Aorta (tissue), 5 donors: ENCODE measurements around the gene MAP4K1. TPM values are rescaled to one million over a fixed set of nuclear protein-coding genes. Genes with fewer than 3 reads are reported as not detected.

Experiments used
- ATAC-seq: fragments of 200-7000 bp; cut with Tn5 transposase; one replicate; pipeline ENCODE4 v1.9.1; 2022; ENCODE audit warnings: moderate library complexity; ENCODE audit not compliant: low FRiP score
- DNase-seq, 2 donors: peaks; one replicate each; pipeline ENCODE4 v3.0.0-alpha.2; 2020
- H3K27ac ChIP-seq, 2 donors: one replicate each; pipeline ENCODE4 v1.5.1; 2013; ENCODE audit warnings: low read length in 2 of 2, mild to moderate bottlenecking in 2 of 2, moderate library complexity in 2 of 2, control low read depth in 1 of 2, inconsistent platforms in 1 of 2, low read depth in 1 of 2
- H3K27me3 ChIP-seq, 2 donors: one replicate each; pipeline ENCODE4 v1.6.1; 2013; ENCODE audit warnings: control low read depth in 1 of 2, low read length in 1 of 2, mild to moderate bottlenecking in 1 of 2, moderate library complexity in 1 of 2; ENCODE audit not compliant: insufficient read depth in 2 of 2, control insufficient read depth in 1 of 2
- H3K36me3 ChIP-seq, 2 donors: one replicate each; pipeline ENCODE4 v1.6.1; 2013; ENCODE audit warnings: control low read depth in 1 of 2, low read length in 1 of 2, mild to moderate bottlenecking in 1 of 2; ENCODE audit not compliant: insufficient read depth in 2 of 2, control insufficient read depth in 1 of 2
- H3K4me1 ChIP-seq, 2 donors: one replicate each; pipeline ENCODE4 v1.6.1; 2013; ENCODE audit warnings: low read length in 2 of 2, control low read depth in 1 of 2, mild to moderate bottlenecking in 1 of 2, moderate library complexity in 1 of 2; ENCODE audit not compliant: insufficient read depth in 2 of 2, control insufficient read depth in 1 of 2
- H3K4me3 ChIP-seq, 2 donors: one replicate each; pipeline ENCODE4 v1.5.1; 2013; ENCODE audit warnings: low read length in 2 of 2, control low read depth in 1 of 2, mild to moderate bottlenecking in 1 of 2
- H3K9me3 ChIP-seq: one replicate; pipeline ENCODE4 v1.6.1; 2013; ENCODE audit warnings: mild to moderate bottlenecking, low read length; ENCODE audit not compliant: control insufficient read depth
- WGBS, 2 donors: extraction: QIAGEN DNeasy Blood & Tissue Kit; methylation state at CpG; one replicate each; pipeline ENCODE4 v1.1.7; 2013; 5-methylcytosine and 5-hydroxymethylcytosine counted together
- intact Hi-C, 2 donors: fragments of 100-400 bp; cut with DNase I; formaldehyde crosslinking; loops; one replicate each; pipeline versions ENCODE4 v1.14.2 to v1.15.0; 2022
- polyA plus RNA-seq, 2 donors: library from polyadenylated mRNA; stranded (reverse); fragments of 200-250 nt; gene quantifications; one replicate each; pipeline ENCODE4 v1.2.3, GENCODE V29; 2013
- total RNA-seq, 2 donors: library from RNA; stranded (reverse); fragmentation: NEBNext Ultra II Directional; extraction: Animal tissue kit (Norgen Biotek cat#: 25700); gene quantifications; one replicate each; pipeline ENCODE4 v1.2.1, GENCODE V29; 2021
- donor health status: healthy with polysubstance abuse.
- donor health status: Bipolar disorder and iron deficiency.
- donor health status: DM: no; HTN: no; CAD: no.
- donor health status: DM: no; HTN: no; CAD: no.
- donor health status: DM: yes; HTN: yes; CAD: no.

The MAP4K1 gene
- total and polyA plus RNA-seq, 4 donors, result 1.6 to 13.2 (median 4.7) TPM

GRCh38 chr19:38647966-38648768 is 30.4 kb upstream of the MAP4K1 start:
- 0 to 1% methylated on average over 19 of the region's 19 CpGs for WGBS, 2 donors
- DNase-seq (no peak), ATAC-seq (no peak)
- intact Hi-C loops, result loop anchor here in 1 of 2 donors (2.0 to 5.0 kb wide), 3 partner anchors 45 to 199 kb away; partner anchors contain the start of gene HNRNPL
- no peaks in the 10 kb centered on the region for H3K9me3 ChIP-seq
- peak overlapping the region; percentile 98 to 100 for H3K4me3 ChIP-seq
- no peaks in the 10 kb centered on the region for H3K36me3 ChIP-seq
- H3K4me1 ChIP-seq, result peaks cover 0 to 3% of the 10 kb centered on the region in 2 donors
- H3K27ac ChIP-seq, result peak overlapping the region; percentile 95 to 97
- H3K27me3 ChIP-seq, result no peaks in the 10 kb centered on the region

- H3K27ac ChIP-seq, result peak within 1 kb of the TSS; percentile 95 to 97
- ATAC-seq (peak; percentile 94), DNase-seq (peak; percentile 99 to 100)
- no peaks in the 10 kb centered on the region for H3K27me3 ChIP-seq
- H3K36me3 ChIP-seq, result no peaks in the 10 kb centered on the region
- WGBS, 2 donors, result 0% methylated on average over 75 to 77 of the region's 77 CpGs
- H3K4me1 ChIP-seq, result peaks cover 0 to 3% of the 10 kb centered on the region in 2 donors
- peak within 1 kb of the TSS; percentile 98 to 100 for H3K4me3 ChIP-seq
- intact Hi-C loops, result loop anchor here in 1 of 2 donors (5.0 kb wide), 1 partner anchor 200 kb away; the partner anchor contains the start of gene HNRNPL
- no peaks in the 10 kb centered on the region for H3K9me3 ChIP-seq
These were observed 29.7 kb upstream of the MAP4K1 start, which contains the start of gene ACTN4 for GRCh38 chr19:38647368-38647965. TSS of gene ACTN4 (plus strand) at chr19:38647649. CDS start at chr19:38647746, 97 bp downstream.

DNA sequence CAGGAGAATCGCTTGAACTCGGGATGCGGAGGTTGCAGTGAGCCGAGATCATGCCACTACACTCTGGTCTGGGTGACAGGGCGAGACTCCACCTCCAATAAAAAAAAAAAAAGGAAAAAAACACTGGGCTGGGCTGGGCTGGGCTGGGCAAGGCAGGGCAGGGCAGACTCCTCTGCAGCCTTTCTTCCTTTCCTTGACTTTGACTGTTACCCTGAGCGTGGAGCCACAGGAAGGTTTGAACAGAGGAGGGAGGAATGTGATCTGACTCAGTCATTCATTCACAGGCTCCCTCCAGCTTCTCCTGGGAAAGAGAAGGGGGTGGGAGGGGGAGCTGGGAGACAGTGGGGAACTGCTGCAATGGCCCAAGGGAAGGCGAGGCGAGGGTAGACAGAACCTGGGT is 27.0 kb upstream of the MAP4K1 start:
- intact Hi-C loops, result loop anchor here in 1 of 2 donors (5.0 kb wide), 1 partner anchor 203 kb away; the partner anchor contains the start of gene HNRNPL
- WGBS, 2 donors, result 91 to 95% methylated on average over 8 of the region's 8 CpGs
- Histone ChIP-seq H3K4me3 (no peak overlapping the region), H3K27me3 (no peaks in the 10 kb centered on the region), H3K36me3 (no peaks in the 10 kb centered on the region), H3K27ac (no peak overlapping the region), H3K4me1 (no peaks in the 10 kb centered on the region), H3K9me3 (no peaks in the 10 kb centered on the region)
- ATAC-seq (no peak), DNase-seq (no peak)

DNA sequence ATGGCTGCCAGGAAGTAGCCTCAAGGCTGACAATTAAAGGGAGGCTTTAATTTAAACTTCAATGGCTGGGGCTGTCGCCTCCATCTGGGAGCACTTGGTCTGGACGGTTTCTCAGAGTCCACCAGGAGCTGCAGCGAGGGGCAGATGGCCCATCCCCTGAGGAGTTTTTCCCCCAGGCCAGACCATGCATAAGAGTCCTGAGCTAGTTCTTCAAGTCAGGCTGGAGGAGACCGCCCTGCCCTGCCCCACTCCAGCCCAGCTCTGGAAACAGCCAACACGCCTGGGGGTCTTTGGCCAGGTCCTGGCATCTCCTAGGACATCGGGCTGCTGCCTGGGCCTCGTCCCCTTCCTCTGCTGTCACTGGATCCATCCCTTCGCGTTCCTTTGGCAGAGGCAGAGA is 24.4 kb upstream of the MAP4K1 start:
- ATAC-seq (no peak), DNase-seq (no peak)
- Histone ChIP-seq H3K4me3 (no peak overlapping the region), H3K36me3 (no peaks in the 10 kb centered on the region), H3K27ac (no peak overlapping the region), H3K4me1 (no peaks in the 10 kb centered on the region), H3K27me3 (no peaks in the 10 kb centered on the region), H3K9me3 (no peaks in the 10 kb centered on the region)
- intact Hi-C loops, result no loop called here
- 83 to 85% methylated on average over 9 of the region's 9 CpGs for WGBS, 2 donors

GRCh38 chr19:38640368-38640767 is 22.6 kb upstream of the MAP4K1 start:
- no peak for ATAC-seq

DNA sequence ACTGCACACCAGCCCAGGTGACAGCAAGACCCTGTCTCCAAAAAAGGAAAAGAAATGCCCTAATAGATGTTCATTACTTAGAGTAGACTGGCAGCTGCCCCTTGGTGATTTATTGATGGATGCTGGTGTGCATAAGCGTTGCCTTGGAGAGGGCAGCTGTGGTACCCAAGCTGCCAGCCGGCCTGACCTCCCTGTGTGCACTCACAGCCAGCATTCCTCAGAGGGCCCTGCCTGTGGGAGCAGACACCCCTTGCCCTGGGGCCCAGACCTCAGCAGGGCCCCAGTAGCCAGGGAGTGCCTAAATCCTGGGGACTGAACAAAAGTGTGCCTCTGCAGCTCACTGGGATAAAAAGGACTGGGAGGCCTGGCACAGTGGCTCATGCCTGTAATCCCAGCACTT is 21.9 kb upstream of the MAP4K1 start:
- Histone ChIP-seq H3K36me3 (no peaks in the 10 kb centered on the region), H3K4me1 (no peaks in the 10 kb centered on the region), H3K9me3 (no peaks in the 10 kb centered on the region), H3K4me3 (no peak overlapping the region), H3K27me3 (no peaks in the 10 kb centered on the region), H3K27ac (no peak overlapping the region)
- 82 to 88% methylated on average over 2 of the region's 2 CpGs for WGBS, 2 donors
- DNase-seq (no peak), ATAC-seq (no peak)
- intact Hi-C loops, result loop anchor here (5.0 to 10.0 kb wide), 3 partner anchors 125 to 285 kb away; no protein-coding TSS in a partner anchor

More at GRCh38 chr19:38640368-38640767, 22.6 kb upstream of the MAP4K1 start:
- Histone ChIP-seq H3K27me3 (no peaks in the 10 kb centered on the region), H3K36me3 (no peaks in the 10 kb centered on the region), H3K27ac (no peak overlapping the region), H3K4me1 (no peaks in the 10 kb centered on the region), H3K4me3 (no peak overlapping the region), H3K9me3 (no peaks in the 10 kb centered on the region)
- no peak for DNase-seq
- intact Hi-C loops, result no loop called here
- 82 to 85% methylated on average over 4 of the region's 4 CpGs for WGBS, 2 donors

GRCh38 chr19:38638461-38638860 is 20.7 kb upstream of the MAP4K1 start:
- intact Hi-C loops, result loop anchor here (5.0 to 10.0 kb wide), 3 partner anchors 124 to 286 kb away; no protein-coding TSS in a partner anchor
- H3K4me1 ChIP-seq, result no peaks in the 10 kb centered on the region
- ATAC-seq (no peak), DNase-seq (no peak)
- no peaks in the 10 kb centered on the region for H3K9me3 ChIP-seq
- H3K27me3 ChIP-seq, result no peaks in the 10 kb centered on the region
- H3K4me3 ChIP-seq, result no peak overlapping the region
- H3K36me3 ChIP-seq, result no peaks in the 10 kb centered on the region
- H3K27ac ChIP-seq, result no peak overlapping the region
- WGBS, 2 donors, result 97 to 98% methylated on average over 3 of the region's 3 CpGs

DNA sequence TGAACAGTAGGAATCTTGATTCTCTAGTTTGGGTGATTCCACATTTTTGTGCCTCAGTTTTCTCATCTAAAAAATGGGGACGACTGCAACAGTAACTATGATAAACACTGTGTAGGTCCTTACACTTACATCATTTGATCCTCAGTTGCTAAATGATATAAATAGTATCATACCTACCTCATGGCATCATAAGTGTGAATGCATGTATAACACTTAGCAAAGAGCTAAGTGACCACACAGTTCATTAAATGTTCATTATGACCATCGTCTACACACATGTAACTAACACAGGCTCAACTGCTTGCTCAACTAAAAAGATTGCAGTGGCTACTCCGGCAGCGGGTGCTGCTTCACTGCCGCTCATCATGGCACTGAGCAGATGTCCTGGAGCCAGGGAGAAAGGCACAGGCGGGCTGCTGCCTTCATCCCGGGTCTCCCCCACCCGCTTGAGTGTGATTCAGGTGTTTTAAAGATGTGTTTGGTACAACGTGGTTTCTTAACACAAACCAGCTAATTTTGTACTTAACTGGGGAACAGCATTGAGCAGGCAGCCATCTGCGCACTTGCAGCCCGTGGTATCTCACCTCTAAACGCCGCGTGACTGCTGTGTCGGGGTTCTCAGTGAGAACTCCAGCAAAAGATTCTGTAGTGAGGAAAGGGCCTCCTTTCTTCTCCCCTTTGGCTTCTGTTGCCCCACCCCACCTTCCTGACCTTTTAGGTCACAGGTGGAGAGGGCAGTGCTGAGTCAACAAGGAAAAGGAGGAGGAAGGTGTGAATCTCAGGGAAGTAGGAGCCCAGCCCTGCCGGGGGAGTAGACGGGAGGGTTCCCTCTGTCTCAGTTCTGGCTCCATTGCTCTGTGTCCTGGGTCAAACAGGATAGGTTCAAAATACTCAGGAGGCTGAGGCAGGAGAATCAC is 18.0 kb upstream of the MAP4K1 start:
- DNase-seq, result no peak
- Histone ChIP-seq H3K4me1 (no peaks in the 10 kb centered on the region), H3K9me3 (no peaks in the 10 kb centered on the region), H3K27ac (no peak overlapping the region), H3K4me3 (no peak overlapping the region), H3K36me3 (no peaks in the 10 kb centered on the region), H3K27me3 (no peaks in the 10 kb centered on the region)
- no peak for ATAC-seq
- intact Hi-C loops, result loop anchor here (5.0 to 10.0 kb wide), 3 partner anchors 121 to 289 kb away; no protein-coding TSS in a partner anchor
- WGBS, 2 donors, result 87 to 89% methylated on average over 17 of the region's 17 CpGs
